ENCODE results near the gene PIPOX. TPM values are rescaled to one million over a fixed set of nuclear protein-coding genes. Genes with fewer than 3 reads are reported as not detected.

Gene PIPOX
- total RNA-seq, 1 donor, result 1.7 TPM

GRCh38 chr17:29099527-29099926 is 56.6 kb downstream of the PIPOX start:
- TF ChIP-seq CTCF (IDR thresholded peaks at IDR 0.05; ENCODE audit: insufficient read depth, low read depth, low read length), result no peak

GRCh38 chr17:29100296-29100695 is 57.4 kb downstream of the PIPOX start:
- no peak for TF ChIP-seq CTCF (IDR thresholded peaks at IDR 0.05; ENCODE audit: insufficient read depth, low read depth, low read length)
- DNase-seq (ENCODE audit: low read depth), result no peak
- no peak overlapping the region for H3K4me3 ChIP-seq (ENCODE audit: low read depth, low read length)

More at GRCh38 chr17:29099527-29099926, 56.6 kb downstream of the PIPOX start:
- no peak overlapping the region for H3K4me3 ChIP-seq (ENCODE audit: low read depth, low read length)
- DNase-seq (ENCODE audit: low read depth), result no peak

- TF ChIP-seq CTCF (IDR thresholded peaks at IDR 0.05; ENCODE audit: insufficient read depth, low read depth, low read length), result no peak
- no peak for DNase-seq (ENCODE audit: low read depth)
- no peak overlapping the region for H3K4me3 ChIP-seq (ENCODE audit: low read depth, low read length)
These were observed 59.1 kb downstream of the PIPOX start for GRCh38 chr17:29102046-29102445.

- no peak overlapping the region for H3K4me3 ChIP-seq (ENCODE audit: low read depth, low read length)
- no peak for TF ChIP-seq CTCF (IDR thresholded peaks at IDR 0.05; ENCODE audit: insufficient read depth, low read depth, low read length)
- DNase-seq (ENCODE audit: low read depth), result no peak
These were observed 59.8 kb downstream of the PIPOX start for GRCh38 chr17:29102741-29103181.

- TF ChIP-seq CTCF (IDR thresholded peaks at IDR 0.05; ENCODE audit: insufficient read depth, low read depth, low read length), result no peak
- no peak for DNase-seq (ENCODE audit: low read depth)
- no peak overlapping the region for H3K4me3 ChIP-seq (ENCODE audit: low read depth, low read length)
These were observed 60.4 kb downstream of the PIPOX start for GRCh38 chr17:29103341-29103740.

Other genes starting within 250 kb of the PIPOX start
- gene FAM222B, start 200.4 kb upstream of the PIPOX start, total RNA-seq, result 5.5 and 6.9 TPM in 2 replicates
- gene ERAL1, start 188.1 kb upstream of the PIPOX start, total RNA-seq, result 29.6 and 39.3 TPM in 2 replicates
- gene FLOT2, start 145.4 kb upstream of the PIPOX start, total RNA-seq, result 39.6 and 43.6 TPM in 2 replicates
- gene DHRS13, start 140.1 kb upstream of the PIPOX start, total RNA-seq, result 2.6 and 3.5 TPM in 2 replicates
- 22.5 and 23.2 TPM in 2 replicates for gene PHF12, start 91.6 kb upstream of the PIPOX start, total RNA-seq
- gene SEZ6, start 37.1 kb upstream of the PIPOX start, total RNA-seq, result not detected in 2 replicates
- 59.6 and 61.2 TPM in 2 replicates for gene MYO18A, start 137.3 kb downstream of the PIPOX start, total RNA-seq
- gene CRYBA1, start 203.7 kb downstream of the PIPOX start, total RNA-seq, result 0.43 TPM in 1 of 2 replicates, not detected in the other